GM21528 (cell line): ENCODE measurements around the gene IL17RC.

Source experiments
- ATAC-seq: cut with Tn5 transposase; IDR thresholded peaks from one replicate; pipeline ENCODE4 v1.9.1; 2021; ENCODE audit warnings: mild to moderate bottlenecking, moderate library complexity; ENCODE audit not compliant: unreplicated experiment, low FRiP score

The IL17RC gene

DNA sequence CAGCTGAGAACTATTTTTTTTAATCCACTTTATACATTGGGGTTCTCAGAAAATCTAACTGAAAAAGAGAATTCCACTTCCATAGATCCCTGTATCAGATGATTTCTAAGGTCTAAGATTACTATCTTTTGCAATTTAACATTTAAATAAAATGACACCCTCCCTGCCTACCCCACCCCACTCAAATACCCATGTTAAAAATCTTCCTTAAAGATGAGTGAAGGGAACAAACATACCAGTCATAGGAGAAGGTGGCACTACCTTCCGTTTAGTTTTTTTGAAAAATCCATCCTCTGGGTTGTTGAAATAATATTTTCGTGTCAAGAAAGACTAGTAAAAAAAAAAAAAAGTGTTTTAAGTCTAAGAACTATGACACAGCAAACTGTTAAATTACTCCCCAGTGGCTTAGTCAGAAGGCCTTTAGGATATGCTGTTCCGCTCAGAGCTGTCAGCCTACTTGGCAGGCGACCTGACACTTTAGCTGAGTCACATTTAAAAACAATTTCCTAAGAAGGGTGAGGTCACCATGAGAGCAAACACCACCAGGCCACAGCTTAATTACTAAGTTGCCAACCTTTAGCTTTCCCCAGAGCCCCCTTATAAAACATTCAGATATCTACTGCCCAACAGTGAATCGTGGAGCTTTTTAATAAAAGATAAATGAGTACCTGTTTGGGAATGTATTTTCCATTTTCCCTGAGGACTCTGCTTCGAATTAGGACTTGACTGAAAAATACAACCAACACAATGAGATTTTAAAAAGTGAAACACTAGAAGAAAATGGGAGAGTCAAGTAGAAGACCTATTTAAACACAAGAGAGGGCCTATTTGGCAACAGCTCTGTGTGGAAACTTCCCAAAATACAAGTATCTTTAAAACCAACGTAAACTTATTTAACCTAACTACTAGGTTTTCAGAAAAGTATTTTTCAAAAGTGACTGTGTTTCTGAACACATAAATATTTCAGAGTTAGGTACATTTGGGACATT is 60.1 kb downstream of the IL17RC start:
- no peak for ATAC-seq

DNA sequence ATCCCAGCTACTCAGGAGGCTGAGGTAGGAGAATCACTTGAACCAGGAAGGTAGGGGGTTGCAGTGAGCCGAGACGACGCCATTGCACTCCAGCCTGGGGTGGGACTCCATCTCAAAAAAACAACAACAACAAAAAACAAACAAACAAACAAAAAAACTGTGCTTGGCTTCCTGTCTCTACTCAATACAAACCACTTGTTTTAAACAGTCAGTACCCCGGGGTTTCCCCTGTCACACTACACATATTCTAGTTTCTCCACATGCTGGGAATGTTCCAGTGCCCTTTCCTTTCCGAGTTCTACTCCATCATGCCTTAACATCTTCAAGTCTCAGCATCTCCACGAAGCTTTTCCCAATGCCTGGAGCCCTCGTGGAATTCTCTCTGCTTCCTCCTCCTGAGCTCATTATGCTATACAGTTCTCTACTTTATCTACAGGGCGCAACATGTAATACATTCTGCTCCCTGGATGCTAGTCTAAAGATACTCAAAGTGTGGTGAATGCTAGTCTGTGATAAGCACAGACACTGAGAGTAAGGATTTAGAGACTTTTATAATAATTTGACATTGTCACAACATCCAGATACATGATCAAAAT is 61.9 kb downstream of the IL17RC start:
- no peak for ATAC-seq

DNA sequence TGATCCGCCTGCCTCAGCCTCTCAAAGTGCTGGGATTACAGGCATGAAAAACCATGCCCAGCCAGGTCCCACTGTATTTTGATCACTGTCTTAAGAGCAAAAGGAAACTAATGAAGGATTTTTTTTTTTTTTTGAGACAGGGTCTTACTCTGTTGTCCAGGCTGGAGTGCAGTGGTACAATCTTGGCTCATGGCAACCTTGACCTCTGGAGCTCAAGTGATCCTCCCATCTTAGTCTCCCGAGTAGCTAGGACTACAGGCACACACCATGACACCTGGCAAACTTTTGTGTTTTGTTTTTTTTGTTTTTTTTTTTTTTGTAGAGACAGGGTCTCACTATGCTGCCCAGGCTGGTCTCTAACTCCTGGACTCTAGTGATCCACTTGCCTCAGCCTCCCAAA is 63.4 kb downstream of the IL17RC start:
- no peak for ATAC-seq
